DND-41 (cell line): Measurements from ENCODE around the gene NACC2.

Experiments
- CTCF ChIP-seq: IDR thresholded peaks from 2 replicates; pipeline ENCODE4 v1.5.1; 2012; ENCODE audit warnings: borderline replicate concordance, low read length, moderate library complexity, mild to moderate bottlenecking; ENCODE audit not compliant: poor library complexity, severe bottlenecking; ENCODE audit errors: extremely low read depth
- EZH2 ChIP-seq: IDR thresholded peaks from 3 replicates; pipeline ENCODE4 v1.6.1; 2012; ENCODE audit warnings: borderline replicate concordance, low read depth, mild to moderate bottlenecking, moderate library complexity, low read length, inconsistent platforms; ENCODE audit not compliant: severe bottlenecking

GRCh38 chr9:136074706-136075105, 20.4 kb downstream of the NACC2 start:
- TF ChIP-seq CTCF (no peak), EZH2 (no peak)
